MCF 10A (cell line): Measurements from ENCODE around the gene TAP2. TPM values are rescaled to one million over a fixed set of nuclear protein-coding genes. Genes with fewer than 3 reads are reported as not detected.

Source experiments
- BruUV-seq: library from RNA; stranded (reverse); fragments of 400-500 nt; replicated peaks from 2 replicates; lab custom pipeline; 2021; lab: Mats Ljungman, UMichigan
- CTCF ChIA-PET: fragments of 300-600 bp; sonication (Branson Sonifier 250); formaldehyde crosslinking; extraction: SDS; loops from one replicate; lab custom pipeline; 2021; ENCODE audit warnings: antibody characterized with exemption, inconsistent platforms; lab: Yijun Ruan, JAX
- POLR2A ChIA-PET: fragments of 300-600, 350-650 bp; sonication (Branson Sonifier 250); formaldehyde crosslinking; extraction: SDS; loops from one replicate; lab custom pipeline; 2020; ENCODE audit warnings: antibody characterized with exemption, inconsistent platforms; lab: Yijun Ruan, JAX
- DNase-seq: peaks from one replicate; pipeline ENCODE4 v3.0.0-alpha.2; 2018; ENCODE audit not compliant: unreplicated experiment
- H3K27ac Mint-ChIP-seq: one replicate; pipeline ENCODE4 v1.8.0; 2022; ENCODE audit warnings: mild to moderate bottlenecking, low read depth, mixed read lengths; ENCODE audit not compliant: unreplicated experiment
- H3K27me3 Mint-ChIP-seq: one replicate; pipeline ENCODE4 v1.8.0; 2022; ENCODE audit warnings: mixed read lengths; ENCODE audit not compliant: insufficient read depth, unreplicated experiment
- H3K36me3 Mint-ChIP-seq: one replicate; pipeline ENCODE4 v1.8.0; 2022; ENCODE audit warnings: mild to moderate bottlenecking, moderate library complexity, mixed read lengths; ENCODE audit not compliant: insufficient read depth, unreplicated experiment
- H3K4me1 Mint-ChIP-seq: one replicate; pipeline ENCODE4 v1.8.0; 2022; ENCODE audit warnings: mixed read lengths; ENCODE audit not compliant: insufficient read depth, unreplicated experiment
- H3K4me3 Mint-ChIP-seq: one replicate; pipeline ENCODE4 v1.8.0; 2022; ENCODE audit warnings: mild to moderate bottlenecking, moderate library complexity, mixed read lengths; ENCODE audit not compliant: unreplicated experiment
- H3K9me3 Mint-ChIP-seq: one replicate; pipeline ENCODE4 v1.8.0; 2022; ENCODE audit warnings: mixed read lengths; ENCODE audit not compliant: unreplicated experiment
- CTCF ChIP-seq: fragments of 200-600 bp; IDR thresholded peaks from one replicate; pipeline ENCODE4 v1.8.0; 2022; ENCODE audit warnings: antibody characterized with exemption, mild to moderate bottlenecking; ENCODE audit not compliant: unreplicated experiment
- intact Hi-C: fragments of 100-400 bp; cut with micrococcal nuclease; formaldehyde crosslinking; loops from 2 replicates; pipeline ENCODE4 v1.14.1; 2022
- total RNA-seq: library from RNA; stranded (reverse); gene quantifications from 2 replicates; pipeline ENCODE4 v1.2.3, GENCODE V29; 2022

The TAP2 gene
- total RNA-seq, 1 experiment from 2014 or later, result 61.2 TPM

DNA sequence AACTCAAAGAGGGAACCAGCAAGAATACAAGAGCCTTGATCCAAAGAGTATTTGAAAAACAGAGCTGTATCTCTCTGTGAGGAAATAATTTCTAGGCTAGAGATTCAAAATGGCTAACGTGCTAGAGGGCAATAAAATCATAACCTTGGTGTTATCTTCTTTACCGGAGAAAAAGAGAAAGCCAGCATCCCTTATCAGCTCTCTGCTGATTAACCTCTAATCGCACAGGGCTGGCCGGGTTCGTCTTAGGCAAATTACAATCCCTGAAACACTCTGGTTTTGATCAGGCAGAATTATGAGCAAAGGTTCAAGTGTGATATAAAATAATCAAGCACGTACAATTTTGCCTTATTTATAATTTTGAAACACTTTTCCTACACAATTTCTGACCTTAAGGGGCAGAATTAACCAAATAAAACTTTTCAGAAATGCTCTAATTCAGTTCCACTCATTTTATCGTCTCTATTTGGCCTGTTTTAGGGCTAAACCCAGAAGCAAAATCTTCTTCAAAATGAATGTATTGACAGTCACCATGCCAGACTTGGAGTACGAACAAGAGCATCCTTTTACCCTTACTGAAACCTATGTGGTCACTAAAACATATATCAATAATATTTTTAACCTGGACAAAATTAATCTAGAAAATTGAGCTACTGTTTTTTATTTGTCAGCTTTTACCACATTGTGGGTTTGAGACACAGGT lies 29.2 kb upstream of the TAP2 start:
- H3K4me1 Mint-ChIP-seq, result no peaks in the 10 kb centered on the region
- H3K27ac Mint-ChIP-seq, result no peak overlapping the region
- peaks cover 36% of the 10 kb centered on the region for H3K27me3 Mint-ChIP-seq

DNA sequence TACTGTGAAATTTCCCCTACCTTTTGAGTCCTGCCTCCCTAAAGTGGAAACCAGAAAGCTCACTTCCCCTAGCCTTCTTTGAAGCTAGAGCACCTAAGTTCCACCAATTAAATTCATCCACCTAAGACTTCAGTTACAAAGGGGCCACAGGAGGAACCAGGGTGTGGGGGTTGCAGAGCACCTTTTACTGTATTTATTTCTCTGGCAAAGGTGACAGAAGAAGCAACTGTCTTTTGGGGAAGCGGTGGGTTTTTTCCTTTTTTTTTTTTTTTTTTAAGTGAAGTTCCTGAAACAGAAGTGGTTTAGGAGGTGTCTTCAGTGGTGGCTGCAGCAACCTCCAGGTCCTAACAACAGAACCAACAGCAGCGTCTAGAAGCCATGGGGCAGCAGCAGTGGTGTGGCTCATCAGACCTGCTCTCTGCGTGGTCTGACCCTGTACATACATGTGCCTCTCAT lies 28.5 kb upstream of the TAP2 start:
- peaks cover 30% of the 10 kb centered on the region for H3K27me3 Mint-ChIP-seq
- intact Hi-C loops, result loop anchor here (5.0 kb wide), 1 partner anchor 165 kb away; no protein-coding TSS in a partner anchor

More for the DNA sequence above, 29.2 kb upstream of the TAP2 start:
- no peak for DNase-seq
- ChIA-PET POLR2A (interaction anchor here (0.6 to 5.3 kb wide), 15 partner anchors 9 to 653 kb away, joined by 3 to 70 read pairs (median 4); partner anchors contain the start of genes PSMB8, PSMB9, RING1 and TAP1), CTCF (interaction anchor here (0.5 to 8.1 kb wide), 38 partner anchors 9 to 1735 kb away, joined by 3 to 109 read pairs (median 6); partner anchors contain the start of genes HLA-DMA, PSMB9, TAP1 and TAP2)
- no TSS peak for BruUV-seq
- TF ChIP-seq CTCF, result no peak
- Mint-ChIP-seq H3K4me3 (no peak overlapping the region), H3K9me3 (no peaks in the 10 kb centered on the region), H3K36me3 (no peaks in the 10 kb centered on the region)
- intact Hi-C loops, result loop anchor here (1.0 to 5.0 kb wide), 6 partner anchors 13 to 454 kb away; partner anchors contain the start of genes PSMB9 and TAP2

DNA sequence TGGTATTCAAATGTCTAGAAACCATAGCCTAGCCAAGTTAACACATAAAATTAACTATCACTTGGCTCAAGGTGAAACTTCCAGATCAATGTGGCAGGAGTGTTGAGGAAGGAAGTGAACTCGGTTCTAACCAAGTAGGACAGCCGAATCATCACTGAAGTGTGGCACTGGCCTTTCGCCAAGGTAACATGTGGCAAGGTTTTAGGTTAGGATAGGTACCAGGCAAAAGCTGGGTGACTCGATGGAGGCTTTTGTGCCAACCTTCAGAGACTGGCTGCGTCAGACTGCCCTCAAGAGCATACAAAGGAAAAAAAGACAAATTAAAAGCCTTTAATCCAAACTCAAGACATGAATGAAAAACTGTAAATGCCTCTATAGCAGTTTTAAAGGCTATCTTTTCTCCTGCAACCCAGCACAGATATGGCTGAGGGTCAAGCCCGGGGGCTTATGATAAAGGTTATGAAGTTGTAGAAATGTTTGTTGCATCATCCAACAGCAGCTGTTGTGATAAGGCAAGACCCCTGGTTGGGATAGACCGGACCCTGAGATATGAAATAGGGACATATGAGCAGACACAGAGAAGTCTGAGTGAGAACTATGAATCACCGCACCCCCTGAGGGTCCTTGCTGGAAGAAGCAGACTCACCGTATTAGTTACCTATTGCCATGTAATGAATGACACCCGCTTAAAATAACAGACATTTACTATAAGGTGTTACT lies 27.3 kb upstream of the TAP2 start:
- no peaks in the 10 kb centered on the region for H3K9me3 Mint-ChIP-seq
- H3K4me1 Mint-ChIP-seq, result peaks cover 7% of the 10 kb centered on the region
- peaks cover 18% of the 10 kb centered on the region for H3K27me3 Mint-ChIP-seq
- TF ChIP-seq CTCF, result no peak
- POLR2A ChIA-PET, result no interaction called here
- H3K36me3 Mint-ChIP-seq, result no peaks in the 10 kb centered on the region
- CTCF ChIA-PET, result interaction anchor here (0.7 to 4.1 kb wide), 4 partner anchors 12 to 39 kb away, joined by 3 to 42 read pairs (median 6); partner anchors contain the start of genes PSMB9, TAP1 and TAP2
- DNase-seq, result no peak
- intact Hi-C loops, result loop anchor here (5.0 kb wide), 1 partner anchor 164 kb away; no protein-coding TSS in a partner anchor
- H3K4me3 Mint-ChIP-seq, result no peak overlapping the region
- BruUV-seq, result no TSS peak
- no peak overlapping the region for H3K27ac Mint-ChIP-seq

More for the DNA sequence above, 28.5 kb upstream of the TAP2 start:
- ChIA-PET CTCF (interaction anchor here (0.8 to 8.1 kb wide), 13 partner anchors 9 to 453 kb away, joined by 3 to 109 read pairs (median 8); partner anchors contain the start of genes HLA-DMA, PSMB9, TAP1 and TAP2), POLR2A (interaction anchor here (0.6 to 5.3 kb wide), 6 partner anchors 13 to 652 kb away, joined by 3 to 70 read pairs (median 8); partner anchors contain the start of genes PSMB8, PSMB9 and TAP2)
- Mint-ChIP-seq H3K27ac (no peak overlapping the region), H3K4me3 (no peak overlapping the region), H3K36me3 (no peaks in the 10 kb centered on the region), H3K9me3 (no peaks in the 10 kb centered on the region), H3K4me1 (no peaks in the 10 kb centered on the region)
- DNase-seq, result no peak
- BruUV-seq, result no TSS peak
- no peak for TF ChIP-seq CTCF
